ENCODE measurements around the gene DAGLA. TPM values are rescaled to one million over a fixed set of nuclear protein-coding genes. Genes with fewer than 3 reads are reported as not detected.
"Not testable (repeated sequence)": the region's sequence is repeated elsewhere in the genome, so short reads cannot be mapped to it uniquely, and the experiment has no call there.

DAGLA gene
- total RNA-seq, 1 experiment from 2014 or later, result 4.8 TPM

DNA sequence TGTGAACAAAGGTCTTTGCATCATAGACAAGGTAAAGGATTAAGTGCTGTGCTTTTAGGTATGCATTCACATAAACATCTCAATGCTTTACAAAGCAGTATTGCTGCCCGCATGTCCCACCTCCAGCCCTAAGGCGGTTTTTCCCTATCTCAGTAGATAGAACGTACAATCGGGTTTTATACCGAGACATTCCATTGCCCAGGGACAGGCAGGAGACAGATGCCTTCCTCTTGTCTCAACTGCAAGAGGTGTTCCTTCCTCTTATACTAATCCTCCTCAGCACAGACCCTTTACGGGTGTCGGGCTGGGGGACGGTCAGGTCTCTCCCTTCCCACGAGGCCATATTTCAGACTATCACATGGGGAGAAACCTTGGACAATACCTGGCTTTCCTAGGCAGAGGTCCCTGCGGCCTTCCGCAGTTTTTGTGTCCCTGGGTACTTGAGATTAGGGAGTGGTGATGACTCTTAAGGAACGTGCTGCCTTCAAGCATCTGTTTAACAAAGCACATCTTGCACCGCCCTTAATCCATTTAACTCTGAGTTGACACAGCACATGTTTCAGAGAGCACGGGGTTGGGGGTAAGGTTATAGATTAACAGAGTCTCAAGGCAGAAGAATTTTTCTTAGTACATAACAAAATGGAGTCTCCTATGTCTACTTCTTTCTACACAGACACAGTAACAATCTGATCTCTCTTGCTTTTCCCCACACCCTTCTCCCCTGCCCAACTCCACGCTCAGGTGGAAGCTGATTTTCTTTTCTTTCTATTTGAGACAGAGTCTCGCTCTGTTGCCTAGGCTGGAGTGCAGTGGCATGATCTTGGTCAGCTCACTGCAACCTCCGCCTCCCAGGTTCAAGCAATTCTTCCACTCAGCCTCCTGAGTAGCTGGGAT lies 24.7 kb upstream of the DAGLA start:
- not testable (repeated sequence) for H3K27me3 ChIP-seq (ENCODE audit: control insufficient read depth, insufficient read depth, low read length); DNase-seq; H3K4me3 ChIP-seq (ENCODE audit: insufficient read depth, low read depth, low read length); H3K36me3 ChIP-seq (replicated peaks; ENCODE audit: control insufficient read depth, insufficient read depth, low read length)

GRCh38 chr11:61656347-61657077 lies 23.7 kb upstream of the DAGLA start:
- DNase-seq, result peak; percentile 53
- Histone ChIP-seq H3K27me3 (ENCODE audit: control insufficient read depth, insufficient read depth, low read length) (no peaks in the 10 kb centered on the region), H3K36me3 (replicated peaks; ENCODE audit: control insufficient read depth, insufficient read depth, low read length) (no peaks in the 10 kb centered on the region), H3K4me3 (ENCODE audit: insufficient read depth, low read depth, low read length) (no peak overlapping the region)

DNA sequence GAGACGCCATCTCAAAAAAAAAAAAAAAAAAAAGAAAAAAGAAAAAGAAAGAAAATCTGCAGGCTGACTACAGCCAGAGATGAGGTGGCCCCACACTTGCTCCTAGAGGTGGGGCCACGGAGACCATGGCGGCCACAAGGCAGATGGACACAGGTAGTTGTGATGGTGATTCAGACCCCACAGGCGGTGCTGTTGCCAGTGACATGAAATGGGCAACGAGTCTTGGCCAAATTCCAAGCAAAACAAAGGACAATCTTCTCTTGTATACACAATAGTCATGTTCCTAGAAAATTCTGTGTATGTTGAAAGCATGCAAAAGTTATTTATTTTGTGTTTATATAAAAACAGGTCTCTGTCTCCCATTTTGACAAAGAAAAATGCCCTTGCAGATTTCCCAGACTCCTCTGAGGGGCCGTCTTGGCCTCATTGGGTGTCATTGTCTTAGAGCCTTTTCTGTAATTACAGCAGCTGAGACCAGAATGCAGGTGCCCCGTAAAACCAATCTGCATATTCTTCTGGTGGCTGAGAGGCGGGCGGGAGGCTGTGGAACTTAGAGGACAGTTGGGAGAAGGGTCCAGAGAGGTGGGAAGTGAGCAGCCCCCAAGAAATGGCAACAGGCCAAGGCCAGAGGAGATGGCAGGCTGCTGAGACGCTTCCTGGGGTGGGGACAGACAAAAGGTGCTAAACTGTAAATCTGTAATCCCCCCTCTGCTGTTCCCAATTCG lies 22.5 kb upstream of the DAGLA start:
- Histone ChIP-seq H3K36me3 (replicated peaks; ENCODE audit: control insufficient read depth, insufficient read depth, low read length) (no peaks in the 10 kb centered on the region), H3K27me3 (ENCODE audit: control insufficient read depth, insufficient read depth, low read length) (no peaks in the 10 kb centered on the region), H3K4me3 (ENCODE audit: insufficient read depth, low read depth, low read length) (no peak overlapping the region)
- peak; percentile 19 for DNase-seq

DNA sequence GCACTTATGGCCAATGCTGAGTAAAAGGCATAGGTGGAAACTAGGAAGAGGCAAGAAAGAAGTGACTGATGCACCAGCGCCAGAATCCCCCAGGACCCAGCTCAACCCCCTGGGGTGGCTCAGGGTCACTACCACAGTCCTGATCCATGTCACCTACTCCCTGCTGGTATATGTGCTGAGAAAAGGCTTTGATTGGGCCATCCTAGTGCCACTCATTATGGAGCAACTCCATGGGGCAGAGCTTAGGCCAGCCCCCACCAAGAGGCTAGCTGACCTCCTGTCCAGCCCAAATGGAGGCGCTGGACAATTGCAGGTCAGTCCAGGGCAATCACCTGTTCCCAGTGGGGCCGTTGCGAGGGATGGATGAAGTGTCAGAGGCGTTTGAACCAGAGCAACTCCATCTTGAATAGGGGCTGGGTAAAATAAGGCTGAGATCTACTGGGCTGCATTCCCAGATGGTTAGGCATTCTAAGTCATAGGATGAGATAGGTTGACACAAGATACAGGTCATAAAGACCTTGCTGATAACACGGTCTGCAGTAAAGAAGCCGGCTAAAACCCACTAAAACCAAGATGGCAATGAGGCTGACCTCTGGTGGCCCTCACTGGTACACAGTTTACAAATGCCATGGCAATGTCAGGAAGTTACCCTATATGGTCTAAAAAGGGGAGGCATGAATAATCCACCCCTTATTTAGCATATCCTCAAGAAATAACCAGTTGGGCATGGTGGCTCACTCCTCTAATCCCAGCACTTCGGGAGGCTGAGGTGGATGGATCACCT lies 20.6 kb upstream of the DAGLA start:
- Histone ChIP-seq H3K36me3 (replicated peaks; ENCODE audit: control insufficient read depth, insufficient read depth, low read length) (no peaks in the 10 kb centered on the region), H3K27me3 (ENCODE audit: control insufficient read depth, insufficient read depth, low read length) (no peaks in the 10 kb centered on the region), H3K4me3 (ENCODE audit: insufficient read depth, low read depth, low read length) (no peak overlapping the region)
- no peak for DNase-seq

DNA sequence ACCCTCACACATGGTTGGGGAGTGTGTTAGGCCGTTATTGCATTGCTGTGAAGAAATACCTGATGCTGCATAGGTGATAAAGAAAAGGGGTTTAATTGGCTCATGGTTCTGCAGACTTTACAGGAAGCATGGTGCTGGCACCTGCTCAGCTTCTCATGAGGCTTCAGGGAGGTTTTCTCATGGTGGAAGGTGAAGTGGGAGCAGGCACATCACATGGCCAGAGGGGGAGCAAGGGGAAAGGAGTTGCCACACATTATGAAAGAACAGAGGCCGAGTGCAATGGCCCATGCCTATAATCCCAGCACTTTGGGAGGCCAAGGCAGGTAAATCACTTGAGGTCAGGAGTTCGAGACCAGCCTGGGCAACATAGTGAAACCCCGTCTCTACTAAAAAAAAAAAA lies 19.2 kb upstream of the DAGLA start:
- DNase-seq; H3K27me3 ChIP-seq (ENCODE audit: control insufficient read depth, insufficient read depth, low read length); H3K4me3 ChIP-seq (ENCODE audit: insufficient read depth, low read depth, low read length); H3K36me3 ChIP-seq (replicated peaks; ENCODE audit: control insufficient read depth, insufficient read depth, low read length): not testable (repeated sequence)

DNA sequence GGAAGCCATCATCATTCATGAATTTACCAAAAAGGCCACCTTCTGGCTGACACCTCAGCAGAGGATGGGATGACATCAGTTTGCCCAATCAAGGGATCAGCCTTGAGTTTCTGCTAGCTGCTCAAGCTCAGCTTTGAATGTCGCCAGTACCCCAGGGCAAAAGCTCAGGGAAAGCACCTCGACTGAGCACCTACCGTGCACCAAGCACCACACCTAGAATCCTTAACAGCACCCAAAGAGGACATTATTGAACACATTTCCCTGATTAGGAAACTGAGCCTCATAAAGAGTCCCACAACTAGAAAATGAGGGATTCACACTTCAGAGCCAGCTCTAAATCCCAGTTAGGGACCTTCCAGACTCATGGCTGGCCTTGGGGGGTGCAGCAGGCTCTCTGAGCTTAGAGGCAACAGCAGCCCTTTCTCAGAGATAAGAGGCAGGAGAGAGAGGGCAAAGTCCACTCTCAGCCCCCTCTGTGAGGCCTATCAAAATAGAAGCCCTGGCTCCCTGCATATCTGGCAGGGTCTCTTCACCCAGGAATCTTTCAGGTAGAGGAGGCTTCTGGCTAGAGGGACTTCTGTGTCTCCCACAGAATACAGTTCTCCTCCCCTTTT lies 13.4 kb upstream of the DAGLA start:
- Histone ChIP-seq H3K27me3 (ENCODE audit: control insufficient read depth, insufficient read depth, low read length) (no peaks in the 10 kb centered on the region), H3K36me3 (replicated peaks; ENCODE audit: control insufficient read depth, insufficient read depth, low read length) (no peaks in the 10 kb centered on the region), H3K4me3 (ENCODE audit: insufficient read depth, low read depth, low read length) (no peak overlapping the region)
- DNase-seq, result peak; percentile 35

DNA sequence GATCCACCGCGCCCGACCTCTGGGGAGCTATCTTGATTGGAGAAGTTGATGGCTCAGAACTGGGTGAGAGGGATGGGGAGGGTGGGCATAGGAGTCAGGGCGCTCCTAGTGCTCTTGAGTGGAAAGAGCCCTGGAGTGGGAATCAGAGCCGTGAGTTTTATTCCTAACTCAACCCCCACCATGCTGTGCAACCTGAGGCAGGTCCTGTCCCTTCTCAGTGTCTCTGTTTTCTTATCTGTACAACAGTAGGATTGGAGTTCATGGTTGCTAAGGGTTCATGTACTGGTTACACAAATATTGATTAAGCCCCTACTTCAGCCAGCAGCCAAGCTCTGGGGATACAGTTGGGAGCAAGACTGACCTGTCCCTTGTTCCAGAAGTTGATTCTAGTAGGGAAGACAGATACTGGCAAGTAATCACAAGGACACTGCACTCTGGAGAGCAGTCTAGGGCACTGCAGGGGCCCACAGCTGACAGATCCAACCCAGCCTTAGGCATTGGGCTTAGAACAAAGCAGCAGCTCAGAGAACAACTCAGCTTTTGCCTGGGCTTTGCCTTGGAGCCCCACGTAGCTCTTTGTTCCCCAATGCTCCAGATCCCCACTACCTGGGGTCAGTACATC lies 12.4 kb upstream of the DAGLA start:
- no peaks in the 10 kb centered on the region for H3K27me3 ChIP-seq (ENCODE audit: control insufficient read depth, insufficient read depth, low read length)
- DNase-seq, result peak; percentile 21
- H3K4me3 ChIP-seq (ENCODE audit: insufficient read depth, low read depth, low read length), result no peak overlapping the region
- H3K36me3 ChIP-seq (replicated peaks; ENCODE audit: control insufficient read depth, insufficient read depth, low read length), result no peaks in the 10 kb centered on the region

DNA sequence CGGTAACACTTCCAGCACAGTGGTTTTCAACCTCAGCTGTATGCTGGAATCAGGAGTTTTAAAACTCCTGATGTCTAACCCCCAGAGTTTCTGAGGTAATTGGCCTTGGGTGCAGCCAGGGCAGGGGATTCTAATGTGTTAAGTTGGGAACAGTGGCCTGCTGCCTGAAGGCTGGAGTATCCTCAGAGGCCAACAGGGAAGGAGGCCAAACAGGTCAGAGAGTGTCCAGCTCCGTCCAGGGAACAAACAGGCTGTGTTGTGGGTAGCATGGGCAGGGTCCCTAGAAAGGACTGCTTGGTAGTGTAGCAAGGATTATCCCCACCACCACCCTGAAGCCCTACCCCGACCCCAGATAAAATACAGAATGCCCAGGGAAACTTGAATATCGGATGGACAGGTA lies 10.8 kb upstream of the DAGLA start:
- Histone ChIP-seq H3K4me3 (ENCODE audit: insufficient read depth, low read depth, low read length) (no peak overlapping the region), H3K27me3 (ENCODE audit: control insufficient read depth, insufficient read depth, low read length) (no peaks in the 10 kb centered on the region), H3K36me3 (replicated peaks; ENCODE audit: control insufficient read depth, insufficient read depth, low read length) (no peaks in the 10 kb centered on the region)
- DNase-seq, result no peak

DNA sequence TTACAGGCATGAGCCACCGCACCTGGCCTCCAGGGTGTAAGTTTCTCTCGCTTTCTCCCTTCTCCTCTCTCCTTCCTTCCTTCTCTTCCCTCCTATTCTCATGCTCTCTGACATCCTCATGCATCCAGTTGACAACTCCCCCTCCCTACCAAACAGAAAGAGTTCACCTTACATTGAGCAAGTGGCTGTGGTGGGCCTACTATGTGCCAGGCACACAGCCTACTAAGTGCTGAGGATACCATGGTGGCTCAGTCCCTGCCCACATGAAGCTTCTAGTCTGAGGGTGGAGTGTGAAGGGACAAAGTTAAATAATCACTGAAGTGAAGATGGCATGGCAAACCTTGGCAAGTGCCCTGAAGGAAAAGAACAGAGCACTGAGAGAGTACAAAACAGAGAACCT lies 9.6 kb upstream of the DAGLA start:
- no peak for DNase-seq
- H3K27me3 ChIP-seq (ENCODE audit: control insufficient read depth, insufficient read depth, low read length), result no peaks in the 10 kb centered on the region
- H3K36me3 ChIP-seq (replicated peaks; ENCODE audit: control insufficient read depth, insufficient read depth, low read length), result no peaks in the 10 kb centered on the region
- H3K4me3 ChIP-seq (ENCODE audit: insufficient read depth, low read depth, low read length), result no peak overlapping the region

DNA sequence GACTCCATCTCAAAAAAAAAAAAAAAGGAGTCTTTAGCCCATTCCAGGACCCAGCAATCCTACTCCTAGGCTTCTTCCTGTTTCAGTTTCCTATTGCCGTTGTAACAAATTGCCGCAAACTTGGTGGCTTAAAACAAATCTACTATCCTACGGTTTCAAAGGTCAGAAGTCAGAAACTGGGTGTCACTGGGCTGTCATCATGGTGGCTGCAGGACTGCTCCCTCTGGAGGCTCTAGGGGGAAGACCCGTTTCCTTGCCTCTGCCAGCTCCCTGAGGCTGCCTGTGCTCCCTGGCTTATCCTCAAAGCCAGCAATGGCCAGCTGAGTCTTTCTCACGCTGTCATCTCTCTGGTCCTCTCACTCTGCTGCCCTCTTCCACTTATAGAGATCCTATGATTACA lies 8.7 kb upstream of the DAGLA start:
- no peaks in the 10 kb centered on the region for H3K36me3 ChIP-seq (replicated peaks; ENCODE audit: control insufficient read depth, insufficient read depth, low read length)
- no peaks in the 10 kb centered on the region for H3K27me3 ChIP-seq (ENCODE audit: control insufficient read depth, insufficient read depth, low read length)
- peak; percentile 61 for DNase-seq
- H3K4me3 ChIP-seq (ENCODE audit: insufficient read depth, low read depth, low read length), result no peak overlapping the region

DNA sequence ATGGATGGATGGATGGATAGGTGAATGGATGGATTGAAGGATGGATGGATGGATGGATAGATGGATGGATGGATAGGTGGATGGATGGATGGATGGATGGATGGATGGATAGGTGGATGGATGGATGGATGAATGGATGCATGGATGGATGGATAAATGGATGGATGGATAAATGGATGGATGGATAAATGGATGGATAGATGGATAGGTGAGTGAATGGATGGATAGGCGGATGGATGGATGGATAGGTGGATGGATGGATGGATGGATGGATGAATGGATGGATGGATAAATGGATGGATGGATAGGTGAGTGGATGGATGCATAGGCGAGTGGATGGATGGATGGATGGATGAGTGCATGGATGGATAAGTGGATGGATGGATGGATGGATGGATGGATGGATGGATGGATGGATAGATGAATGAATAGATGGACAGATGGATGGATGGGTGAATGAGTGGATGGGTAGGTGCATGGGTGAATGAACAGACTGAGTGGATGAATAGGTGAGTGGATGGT lies 6.2 kb upstream of the DAGLA start:
- H3K27me3 ChIP-seq (ENCODE audit: control insufficient read depth, insufficient read depth, low read length); DNase-seq; H3K4me3 ChIP-seq (ENCODE audit: insufficient read depth, low read depth, low read length); H3K36me3 ChIP-seq (replicated peaks; ENCODE audit: control insufficient read depth, insufficient read depth, low read length): not testable (repeated sequence)

GRCh38 chr11:61675826-61676225 lies 4.4 kb upstream of the DAGLA start:
- Histone ChIP-seq H3K27me3 (ENCODE audit: control insufficient read depth, insufficient read depth, low read length) (peaks cover 4% of the 10 kb centered on the region), H3K36me3 (replicated peaks; ENCODE audit: control insufficient read depth, insufficient read depth, low read length) (no peaks in the 10 kb centered on the region), H3K4me3 (ENCODE audit: insufficient read depth, low read depth, low read length) (no peak overlapping the region)
- no peak for DNase-seq

DNA sequence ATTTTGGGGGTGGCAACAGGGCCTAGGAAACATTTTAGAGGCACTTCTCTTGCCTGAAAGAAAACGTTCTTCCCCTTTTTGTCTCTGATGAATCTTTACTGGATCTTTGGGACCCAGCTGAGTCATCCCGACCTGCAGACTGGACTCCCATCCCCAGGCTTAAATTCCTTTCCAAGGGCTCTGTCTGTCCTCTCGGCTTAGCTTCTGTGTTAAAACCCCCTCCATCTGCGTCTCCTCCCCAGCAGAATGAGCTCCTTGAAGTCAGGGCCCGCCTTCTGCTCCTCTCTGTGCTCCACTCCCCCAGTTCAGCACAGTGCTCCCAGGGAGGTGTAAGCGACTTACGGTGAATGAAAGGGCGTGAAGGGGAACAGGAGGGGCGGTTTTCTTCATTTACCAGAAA lies 895 bp upstream of the DAGLA start:
- DNase-seq, result peak; percentile 67
- Histone ChIP-seq H3K36me3 (replicated peaks; ENCODE audit: control insufficient read depth, insufficient read depth, low read length) (no peaks in the 10 kb centered on the region), H3K27me3 (ENCODE audit: control insufficient read depth, insufficient read depth, low read length) (peaks cover 12% of the 10 kb centered on the region)

More for the DNA sequence above, 895 bp upstream of the DAGLA start:
- H3K4me3 ChIP-seq (ENCODE audit: insufficient read depth, low read depth, low read length), result no peak overlapping the region

Data from H7 (cell line).